ENCODE data around the gene ALS2CL.

Gene ALS2CL

DNA sequence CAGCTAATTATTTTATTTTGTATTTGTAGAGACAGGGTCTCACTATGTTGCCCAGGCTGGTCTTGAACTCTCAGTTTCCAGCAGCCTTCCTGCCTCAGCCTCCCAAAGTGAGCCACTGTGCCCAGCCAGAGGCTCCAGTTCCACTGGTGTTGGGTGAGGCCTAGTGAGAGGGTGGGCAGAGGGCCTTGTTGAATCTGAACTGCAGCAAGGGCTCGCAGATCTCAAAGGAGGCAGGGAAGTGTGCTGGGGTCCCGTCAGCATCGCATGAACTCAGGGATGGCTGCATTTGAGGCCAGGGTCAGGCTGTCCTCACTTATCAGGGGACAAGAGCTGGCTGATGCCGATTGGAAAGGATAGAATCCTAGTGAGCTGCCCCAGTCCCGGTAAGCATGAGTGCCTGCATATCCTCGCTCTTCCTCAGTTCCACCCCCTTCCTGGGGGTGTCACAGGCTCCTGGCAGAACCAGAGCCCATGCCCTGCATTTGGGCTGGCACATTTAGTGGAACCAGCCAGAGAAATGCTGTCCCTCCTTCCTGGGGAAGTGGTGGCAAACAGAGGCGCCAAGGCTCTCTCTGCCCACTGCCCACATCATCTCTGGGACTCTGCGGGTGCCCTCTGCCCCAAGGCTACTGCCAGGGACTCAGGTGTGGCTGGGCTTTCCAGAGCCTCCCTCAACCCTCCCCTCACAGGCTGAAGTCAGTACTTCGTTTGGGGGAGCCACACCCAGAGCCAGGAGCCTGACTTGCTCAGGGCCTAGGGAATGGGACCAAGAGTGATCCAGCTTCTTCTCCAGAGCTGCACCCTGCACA, 24.1 kb downstream of the ALS2CL start:
- in situ Hi-C loops (cut with MboI; ENCODE audit: low sequenced_read_pairs): no loop called here

DNA sequence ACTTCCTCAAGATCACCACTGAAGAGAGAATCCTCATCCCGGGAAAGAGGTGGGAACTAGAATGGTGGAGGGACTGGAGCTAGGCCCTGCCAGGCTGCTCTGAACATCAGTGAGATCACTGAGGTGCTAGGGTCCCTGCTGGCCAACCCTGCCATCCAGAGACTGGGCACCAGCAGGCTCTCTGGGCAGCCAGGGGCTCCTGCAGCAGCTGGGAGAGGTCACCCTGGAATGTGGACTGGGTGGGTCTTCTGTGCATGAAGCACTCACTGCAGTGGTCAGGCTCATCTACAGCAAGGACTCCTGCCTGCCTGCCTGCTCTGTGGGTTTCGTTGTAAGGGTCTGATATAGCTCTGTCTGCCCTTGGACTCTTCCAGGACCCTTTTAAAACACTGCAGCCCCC, 24.9 kb downstream of the ALS2CL start:
- in situ Hi-C loops (cut with MboI; ENCODE audit: low sequenced_read_pairs): no loop called here

DNA sequence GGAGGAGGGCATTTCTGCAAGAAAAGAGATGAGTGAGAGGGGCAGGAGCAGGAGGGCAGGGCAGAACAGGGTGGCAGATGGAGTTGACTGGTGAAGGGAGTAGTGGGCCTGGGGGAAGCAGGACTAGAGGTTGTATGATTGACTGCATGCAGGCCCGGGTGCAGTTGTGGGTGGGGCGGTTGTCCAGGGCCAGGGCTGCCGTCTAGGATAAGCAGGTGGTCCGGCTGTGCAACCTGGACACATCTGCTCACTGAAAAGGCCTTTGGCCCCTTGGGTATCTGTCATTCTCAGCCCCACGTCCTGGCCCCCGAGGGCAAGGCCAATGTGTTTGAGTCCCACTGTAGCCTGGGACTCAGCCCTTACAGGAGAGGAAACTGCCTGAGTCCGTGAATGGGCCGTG, 25.4 kb downstream of the ALS2CL start:
- in situ Hi-C loops (cut with MboI; ENCODE audit: low sequenced_read_pairs): no loop called here

DNA sequence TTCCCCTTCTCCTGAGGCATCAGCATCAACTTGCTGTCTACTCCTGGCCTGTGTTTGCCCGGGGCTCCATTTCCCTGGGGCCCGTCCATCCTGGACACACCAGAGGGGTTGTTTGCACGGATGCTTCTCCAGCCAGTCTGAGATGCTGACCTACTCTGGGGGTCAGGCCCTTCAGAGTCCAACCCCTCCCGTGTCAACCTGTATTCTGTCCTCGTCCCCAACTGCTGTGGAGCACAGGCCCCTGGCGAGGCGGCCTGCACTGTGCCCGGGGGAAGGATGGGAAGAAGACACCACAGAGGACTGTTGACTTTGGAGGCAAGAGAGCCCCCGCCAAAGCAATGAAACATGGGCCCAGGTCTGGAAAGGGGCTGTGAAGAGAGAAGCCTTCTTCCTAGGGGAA, 25.8 kb downstream of the ALS2CL start:
- in situ Hi-C loops (cut with MboI; ENCODE audit: low sequenced_read_pairs): no loop called here

DNA sequence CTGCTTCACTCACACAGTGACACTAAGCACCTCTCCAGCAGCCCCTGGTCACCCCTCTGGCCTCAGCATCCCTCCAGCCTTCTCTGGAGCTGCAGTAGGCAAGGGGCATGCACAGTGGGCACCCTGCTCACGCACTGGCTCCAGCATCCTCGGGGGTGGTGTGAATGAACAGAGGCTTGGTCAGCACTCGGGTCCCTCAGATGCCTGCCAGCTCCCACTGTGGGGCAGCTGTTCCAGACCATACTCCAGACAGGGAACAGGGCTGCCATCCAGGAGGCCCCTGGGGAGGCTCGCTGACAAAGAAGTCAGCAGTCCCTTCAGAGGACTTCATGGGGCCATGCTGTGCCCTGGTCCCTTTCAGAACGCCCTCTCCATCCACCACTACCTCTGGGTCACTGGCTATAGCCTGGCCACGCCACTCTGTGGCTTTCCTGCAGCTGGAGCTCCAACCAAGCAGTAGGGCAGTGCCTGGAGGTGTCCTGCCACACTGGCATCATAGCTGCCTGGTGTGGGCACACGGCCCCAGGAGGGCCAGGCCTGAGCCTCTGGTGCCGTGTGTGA, 26.3 kb downstream of the ALS2CL start:
- in situ Hi-C loops (cut with MboI; ENCODE audit: low sequenced_read_pairs): no loop called here

DNA sequence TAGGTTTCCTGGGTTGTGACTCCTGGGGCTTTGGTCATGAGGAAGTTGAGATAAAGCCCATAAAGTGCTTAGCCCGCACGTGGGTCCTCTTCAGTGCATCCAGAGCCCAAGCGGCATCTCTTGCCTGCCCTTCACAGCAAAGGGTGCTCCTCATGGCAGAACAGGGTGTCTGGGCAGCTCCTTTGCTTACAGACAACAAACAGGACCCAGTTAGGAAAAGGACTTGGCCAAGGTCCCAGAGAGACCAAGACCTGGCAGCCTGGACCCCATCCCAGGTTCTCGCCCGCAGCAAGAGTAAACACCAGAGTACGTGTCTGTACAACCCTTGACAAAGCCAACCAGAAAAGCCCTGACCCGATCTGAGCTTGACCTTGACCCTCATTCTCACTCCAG, 27.0 kb downstream of the ALS2CL start:
- in situ Hi-C loops (cut with MboI; ENCODE audit: low sequenced_read_pairs): no loop called here

DNA sequence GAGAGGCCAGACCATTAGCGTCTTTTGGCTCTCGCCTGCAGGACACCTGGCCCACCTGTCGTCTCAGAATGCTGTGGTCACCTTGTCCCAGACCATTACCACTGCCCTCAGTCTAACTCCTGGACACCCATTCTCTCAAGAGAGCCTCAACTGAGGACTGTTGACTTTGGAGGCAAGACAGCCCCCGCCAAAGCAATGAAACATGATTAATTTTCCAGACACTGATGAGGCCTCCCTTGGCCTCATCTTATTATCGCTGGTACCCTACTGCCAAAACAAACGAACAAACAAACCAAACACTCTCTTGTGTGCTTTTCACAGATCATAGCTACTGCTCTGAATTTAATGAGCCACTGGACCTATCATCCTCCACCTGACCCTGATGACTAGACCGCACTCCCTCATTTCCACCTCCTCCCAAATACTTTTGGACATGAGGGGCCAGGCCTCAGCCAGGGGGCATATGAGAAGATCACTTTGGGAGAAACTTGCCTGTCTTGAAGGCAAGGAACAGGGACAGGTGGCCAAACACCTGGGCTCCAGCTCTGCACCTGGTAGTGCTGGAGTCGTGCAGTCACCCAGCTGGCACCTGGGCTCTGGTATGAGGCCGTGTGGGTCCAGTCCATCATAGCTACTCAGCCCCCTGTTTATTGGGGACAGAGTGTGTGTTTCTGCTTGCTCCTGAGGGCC, 27.6 kb downstream of the ALS2CL start:
- in situ Hi-C loops (cut with MboI; ENCODE audit: low sequenced_read_pairs): no loop called here

DNA sequence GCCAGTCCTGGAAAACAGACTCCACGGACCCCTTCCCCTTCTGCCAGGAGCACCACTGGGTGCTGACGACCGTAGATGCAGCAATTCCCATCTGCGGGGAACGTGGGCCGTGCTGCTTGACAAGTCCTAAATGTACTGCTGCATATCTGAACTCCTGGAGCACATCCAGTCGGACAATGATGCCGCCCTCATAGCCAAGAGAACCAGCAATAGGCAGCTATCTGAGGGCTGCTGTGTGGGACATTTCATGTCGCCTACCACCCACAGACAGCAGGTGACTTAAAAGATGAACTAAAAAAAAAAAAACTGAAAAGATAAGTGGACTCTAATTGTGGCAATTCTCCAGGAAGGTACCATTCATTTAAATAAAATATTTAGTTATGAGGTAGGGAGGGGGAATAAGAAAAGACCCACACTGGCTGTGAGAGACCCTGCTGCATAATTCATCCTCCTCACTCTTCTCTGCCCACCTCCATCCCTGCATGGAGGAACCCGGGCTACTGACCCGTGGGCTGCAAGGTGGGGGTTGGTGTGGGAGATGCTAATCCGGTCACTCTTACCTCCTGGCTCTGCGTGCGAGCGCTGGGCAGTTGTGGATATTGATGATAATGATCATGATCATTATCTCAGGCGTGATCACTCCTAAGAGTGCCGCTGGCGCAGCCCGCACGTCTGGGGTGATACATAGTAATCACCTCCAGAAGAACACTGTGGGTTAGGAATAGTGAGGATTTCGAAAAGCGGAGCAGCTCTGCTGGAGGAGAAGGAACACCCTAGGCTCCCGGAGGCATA, 28.3 kb downstream of the ALS2CL start:
- in situ Hi-C loops (cut with MboI; ENCODE audit: low sequenced_read_pairs): no loop called here

DNA sequence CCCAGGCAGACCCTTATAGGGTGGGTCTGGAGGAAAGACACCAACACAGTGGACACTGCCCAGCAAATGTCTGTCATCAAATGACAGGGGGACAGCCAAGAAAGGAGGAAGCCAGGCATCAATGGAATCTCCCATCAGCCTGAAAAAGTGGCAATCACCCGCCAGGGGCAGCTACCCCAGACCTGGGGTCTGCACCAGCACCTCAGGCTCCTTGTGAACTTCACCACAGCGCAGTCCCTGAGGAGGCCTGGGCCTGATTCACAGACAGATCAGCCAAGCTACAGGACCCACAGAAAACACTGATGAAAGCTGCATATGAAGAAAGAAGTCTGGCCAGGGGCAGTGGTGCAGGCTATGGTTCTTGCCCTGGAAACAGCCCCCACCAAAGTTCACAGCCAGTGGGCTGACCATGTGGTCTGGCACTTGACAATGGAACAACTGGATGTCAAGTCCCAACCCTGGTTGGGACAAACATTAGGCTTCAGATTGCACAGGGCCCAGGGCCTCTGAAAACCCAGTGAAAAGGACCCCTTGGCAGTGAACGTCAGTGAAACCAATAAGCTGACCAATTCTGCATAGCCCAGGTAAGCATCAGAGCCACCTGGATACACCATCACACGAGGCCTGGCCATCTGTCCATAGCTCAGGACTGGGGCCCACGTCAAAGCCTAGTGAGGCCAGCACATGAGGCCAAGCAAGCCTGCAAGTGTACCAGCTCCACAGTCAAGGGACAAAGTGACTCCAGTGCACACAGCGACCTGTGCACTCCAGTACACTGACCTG, 29.1 kb downstream of the ALS2CL start:
- in situ Hi-C loops (cut with MboI; ENCODE audit: low sequenced_read_pairs): no loop called here

DNA sequence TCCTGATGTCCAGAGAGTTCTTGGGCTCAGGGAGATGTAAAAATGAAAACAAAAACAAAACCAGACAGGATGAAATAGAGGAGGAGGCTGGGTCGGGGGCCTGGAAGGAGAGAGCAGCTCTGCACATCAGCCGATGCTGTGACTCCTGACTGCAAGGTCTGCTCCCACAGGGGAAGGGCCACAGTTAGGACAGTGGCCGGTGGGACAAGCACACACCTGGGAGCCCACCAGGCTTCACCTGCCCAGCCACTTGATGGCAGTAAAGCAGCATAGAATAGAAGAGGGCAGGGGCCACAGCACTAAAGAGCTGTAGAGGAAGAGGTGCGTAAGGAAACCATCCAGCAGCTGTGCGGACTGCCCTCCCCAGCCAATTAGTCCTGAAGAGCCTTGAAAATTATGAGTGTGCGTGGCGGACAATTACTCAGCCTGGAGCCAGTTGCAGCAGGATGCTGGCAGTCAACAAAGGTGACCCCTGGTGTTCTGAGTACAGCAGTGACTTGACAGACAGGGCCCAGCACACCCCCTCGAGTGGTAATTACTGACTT, 29.8 kb downstream of the ALS2CL start:
- in situ Hi-C loops (cut with MboI; ENCODE audit: low sequenced_read_pairs): no loop called here

DNA sequence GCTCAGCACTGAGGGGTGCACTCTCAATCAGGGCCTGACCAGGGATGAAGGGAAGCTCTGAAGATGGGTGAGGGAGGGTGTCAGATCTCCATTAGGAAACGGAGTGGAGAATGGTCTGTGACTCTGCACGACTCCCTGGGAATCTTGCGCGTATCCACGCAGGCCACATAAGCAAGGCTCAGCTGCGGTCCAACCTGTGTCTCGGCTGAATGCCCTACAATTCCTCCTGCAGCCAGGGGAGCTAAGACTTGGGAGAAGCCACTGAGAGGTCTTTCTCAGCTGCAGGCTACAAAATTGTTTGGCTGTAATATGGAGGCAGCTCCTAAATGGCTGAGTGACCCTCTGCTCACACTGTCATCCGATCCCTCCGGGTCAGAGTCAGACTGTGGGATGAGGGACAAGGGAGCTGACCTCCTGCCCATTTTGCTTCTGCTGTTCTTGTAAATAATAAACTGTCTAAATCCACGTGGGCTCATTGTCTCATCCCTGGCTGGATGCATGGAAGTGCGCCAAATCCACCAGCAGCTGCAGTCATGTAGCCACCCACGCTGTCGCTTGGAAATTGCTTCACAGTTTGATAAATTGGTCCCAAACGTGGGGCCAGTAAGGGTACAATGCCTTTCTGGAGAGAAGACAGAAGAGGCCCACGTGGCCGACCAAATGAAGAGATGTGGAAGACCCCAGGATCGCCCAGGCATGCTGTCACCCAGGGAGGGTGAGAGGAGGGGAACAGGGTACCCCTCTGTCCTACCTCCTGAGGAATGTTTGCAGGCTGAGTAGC, 30.5 kb downstream of the ALS2CL start:
- in situ Hi-C loops (cut with MboI; ENCODE audit: low sequenced_read_pairs): no loop called here

DNA sequence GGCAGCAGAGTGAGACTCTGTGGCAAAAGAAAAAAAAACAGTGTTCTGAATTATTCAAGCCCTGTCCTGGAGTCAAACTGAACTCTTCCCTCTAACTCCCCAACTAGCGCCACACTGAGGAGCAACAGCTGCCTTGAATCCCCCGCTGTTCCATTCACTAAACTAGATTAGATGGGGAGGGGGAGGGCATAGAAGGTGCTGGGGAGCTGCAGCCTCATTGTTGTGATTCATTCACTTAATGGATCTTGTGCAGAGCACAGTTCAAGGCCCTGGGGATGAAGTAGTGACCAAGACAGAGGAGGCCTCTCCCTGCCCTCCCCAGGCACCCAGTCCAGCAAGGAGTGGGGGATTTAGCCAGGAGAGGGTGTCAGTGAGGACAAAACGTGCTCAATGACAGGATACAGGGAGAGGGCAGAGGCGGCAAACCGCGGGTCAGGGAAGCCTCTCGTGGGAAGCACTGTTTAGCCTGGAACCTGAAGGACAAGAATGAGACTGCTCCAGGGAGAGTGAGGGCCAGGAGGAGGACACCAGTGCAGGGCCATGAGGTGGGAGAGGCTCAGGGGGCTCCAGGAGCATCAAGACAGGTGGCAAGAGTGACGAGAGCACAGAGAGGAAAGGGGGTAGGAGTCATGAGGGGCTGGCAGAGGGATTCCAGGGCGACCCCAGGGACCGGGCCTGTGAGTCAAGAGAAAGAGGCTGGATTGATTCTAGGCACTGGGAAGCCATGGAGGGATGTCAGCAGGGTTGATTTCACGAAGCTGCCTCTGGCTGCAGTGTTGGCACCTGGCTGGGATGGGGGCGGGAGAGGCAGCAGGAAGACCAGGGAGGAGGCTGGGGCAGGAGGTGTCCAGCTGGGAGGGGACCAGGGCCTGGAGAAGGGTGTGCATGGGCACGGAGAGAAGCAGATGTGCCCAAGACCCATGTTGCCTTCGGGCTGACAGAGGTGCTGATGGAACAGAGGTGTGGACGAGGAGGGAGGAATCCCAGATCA, 31.4 kb downstream of the ALS2CL start:
- in situ Hi-C loops (cut with MboI; ENCODE audit: low sequenced_read_pairs): no loop called here

DNA sequence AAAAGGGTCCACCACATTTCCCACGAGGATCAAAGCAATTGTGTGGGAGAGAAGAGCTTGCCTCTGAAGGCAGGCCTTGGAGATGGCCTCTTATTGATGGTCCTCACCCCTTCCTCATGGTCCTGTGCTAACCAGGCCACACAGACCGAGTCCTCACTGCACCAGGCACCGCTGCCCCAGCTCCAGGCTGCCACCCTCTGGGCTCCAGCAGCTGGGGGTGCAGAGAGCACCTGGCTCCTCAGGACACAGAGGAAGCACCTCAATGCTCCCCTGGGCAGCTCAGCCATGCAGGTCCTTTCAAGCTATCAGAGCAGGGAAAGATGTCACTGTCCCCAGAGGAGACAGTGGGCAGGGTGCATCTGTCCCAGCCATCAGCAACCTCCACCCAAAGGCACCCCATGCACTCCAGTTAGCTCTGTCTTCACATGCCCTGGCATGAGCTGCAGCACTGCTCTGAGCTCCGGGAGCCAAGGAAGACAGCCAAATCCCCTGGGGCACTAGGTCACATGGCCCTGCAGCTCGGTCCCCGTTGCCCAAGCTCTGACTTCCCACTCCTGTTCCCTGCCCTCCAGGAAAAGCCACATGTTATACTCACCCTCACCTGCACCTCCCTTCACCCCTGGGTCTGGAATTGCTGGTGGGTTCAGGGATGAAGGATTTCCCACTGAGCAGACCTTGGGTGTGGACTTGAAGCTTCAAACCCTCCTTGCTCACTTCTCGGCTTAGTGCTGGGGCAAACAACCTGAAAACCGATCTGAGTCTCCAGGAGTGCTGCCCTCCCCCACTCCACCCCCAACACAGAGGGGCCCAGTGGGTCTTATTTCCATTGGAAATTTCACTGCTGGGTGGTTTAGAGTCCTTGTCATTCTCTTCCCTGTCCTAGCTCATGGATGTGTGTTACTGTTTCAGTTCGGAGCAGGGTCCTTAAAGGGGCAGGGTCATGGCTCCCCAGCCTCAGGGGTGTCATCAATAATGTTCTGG, 32.6 kb downstream of the ALS2CL start:
- in situ Hi-C loops (cut with MboI; ENCODE audit: low sequenced_read_pairs): no loop called here

DNA sequence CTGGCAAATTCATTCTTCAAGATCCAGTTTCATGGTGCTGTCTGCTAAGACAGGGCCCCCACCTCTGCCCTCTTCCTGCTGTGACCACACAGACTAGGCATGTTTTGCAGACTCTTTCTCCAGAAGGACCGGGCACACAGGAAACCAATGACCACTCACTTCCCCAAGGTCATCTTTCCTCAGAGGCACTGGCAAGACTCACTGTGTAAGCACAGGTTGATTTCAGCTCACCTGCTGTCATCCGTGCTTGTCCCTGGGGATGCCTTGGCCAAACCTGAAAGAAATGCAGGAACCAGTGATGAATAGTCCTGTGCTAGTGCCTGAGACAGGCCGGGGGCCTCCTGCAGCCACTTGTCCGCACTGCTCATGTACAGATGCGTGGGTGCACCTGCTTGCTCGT, 33.5 kb downstream of the ALS2CL start:
- in situ Hi-C loops (cut with MboI; ENCODE audit: low sequenced_read_pairs): no loop called here

DNA sequence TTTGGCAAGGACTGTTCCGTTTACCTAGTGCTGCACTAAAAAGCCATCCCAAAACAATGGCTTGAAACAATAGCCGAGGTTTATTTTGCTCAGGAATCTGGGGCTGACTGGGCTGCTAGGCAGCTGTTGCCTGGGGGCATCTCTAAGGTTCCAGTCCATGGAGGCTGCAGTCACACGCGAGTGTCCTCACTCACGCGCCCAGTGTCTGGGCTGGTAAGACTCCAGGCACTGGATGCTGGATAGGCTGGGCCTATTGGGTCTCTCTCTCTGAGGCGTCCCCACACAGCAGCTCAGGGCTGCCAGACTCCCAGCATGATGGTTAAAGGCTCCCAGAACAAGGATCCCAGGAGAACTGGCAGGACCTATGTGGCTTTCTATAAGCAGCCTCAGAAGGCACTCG, 34.2 kb downstream of the ALS2CL start:
- in situ Hi-C loops (cut with MboI; ENCODE audit: low sequenced_read_pairs): no loop called here

DNA sequence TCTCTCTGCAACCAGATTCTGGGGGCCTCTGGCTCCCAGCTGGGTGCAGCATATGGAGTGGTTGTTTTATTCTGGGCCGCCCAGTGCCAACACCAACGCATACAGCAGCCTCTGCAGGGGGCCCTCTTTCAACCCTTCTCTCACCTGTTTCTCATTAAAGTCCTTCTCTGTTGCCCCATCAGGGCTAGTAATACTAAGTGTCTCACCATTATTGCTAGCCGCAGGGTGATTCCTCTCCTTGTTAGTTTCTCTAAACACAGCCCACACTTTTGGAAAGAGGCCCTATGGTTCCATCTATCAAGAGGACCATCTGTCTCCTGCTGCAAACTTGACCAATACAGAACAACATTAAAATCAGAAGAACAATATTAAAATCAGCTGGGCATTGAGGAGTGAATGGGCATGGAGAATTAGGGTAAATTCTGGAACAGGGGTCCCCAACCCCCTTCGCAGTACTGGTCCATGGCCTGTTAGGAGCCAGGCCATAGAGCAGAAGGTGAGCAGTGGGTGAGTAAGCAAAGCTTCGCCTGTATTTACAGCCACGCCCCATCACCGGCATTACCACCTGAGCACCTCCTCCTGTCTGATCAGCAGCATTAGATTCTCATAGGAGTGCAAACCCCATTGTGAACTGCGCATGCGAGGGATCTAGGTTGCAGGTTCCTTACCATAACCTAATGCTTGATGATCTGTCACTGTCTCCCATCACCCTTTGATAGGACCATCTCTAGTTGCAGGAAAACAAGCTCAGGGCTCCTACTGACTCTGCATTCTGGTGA, 36.5 kb downstream of the ALS2CL start:
- in situ Hi-C loops (cut with MboI; ENCODE audit: low sequenced_read_pairs): no loop called here

All from HL-60/S4 (cell line).